ENCODE data around the gene PER2.

The PER2 gene

GRCh38 chr2:238228700-238229099 lies 59.7 kb downstream of the PER2 start:
- intact Hi-C loops (cut with DNase I; ENCODE audit: low total_unique reads) = no loop called here
- no peaks in the 10 kb centered on the region for H3K27me3 ChIP-seq
- no peak for TF ChIP-seq CTCF (IDR thresholded peaks at IDR 0.05)
- no peak overlapping the region for H3K4me3 ChIP-seq
- H3K27ac ChIP-seq = no peak overlapping the region
- DNase-seq = no peak
- peaks cover 0 to 26% (median 10%) of the 10 kb centered on the region in 4 donors for H3K4me1 ChIP-seq
- H3K36me3 ChIP-seq = no peaks in the 10 kb centered on the region
- H3K9me3 ChIP-seq = no peaks in the 10 kb centered on the region

GRCh38 chr2:238227587-238228032 lies 60.8 kb downstream of the PER2 start:
- H3K4me1 ChIP-seq = peaks cover 0 to 26% (median 10%) of the 10 kb centered on the region in 4 donors
- H3K27me3 ChIP-seq = no peaks in the 10 kb centered on the region
- H3K9me3 ChIP-seq = no peaks in the 10 kb centered on the region
- TF ChIP-seq CTCF (IDR thresholded peaks at IDR 0.05) = no peak
- no peak for DNase-seq
- no peak overlapping the region for H3K4me3 ChIP-seq
- intact Hi-C loops (cut with DNase I; ENCODE audit: low total_unique reads) = no loop called here
- H3K27ac ChIP-seq = no peak overlapping the region
- no peaks in the 10 kb centered on the region for H3K36me3 ChIP-seq

GRCh38 chr2:238226698-238227586 lies 61.5 kb downstream of the PER2 start:
- H3K9me3 ChIP-seq = no peaks in the 10 kb centered on the region
- no peak for DNase-seq
- H3K27ac ChIP-seq = no peak overlapping the region
- TF ChIP-seq CTCF (IDR thresholded peaks at IDR 0.05) = no peak
- H3K4me1 ChIP-seq = peaks cover 0 to 24% (median 8%) of the 10 kb centered on the region in 4 donors
- H3K4me3 ChIP-seq = no peak overlapping the region
- no peaks in the 10 kb centered on the region for H3K27me3 ChIP-seq
- intact Hi-C loops (cut with DNase I; ENCODE audit: low total_unique reads) = no loop called here
- no peaks in the 10 kb centered on the region for H3K36me3 ChIP-seq

DNA sequence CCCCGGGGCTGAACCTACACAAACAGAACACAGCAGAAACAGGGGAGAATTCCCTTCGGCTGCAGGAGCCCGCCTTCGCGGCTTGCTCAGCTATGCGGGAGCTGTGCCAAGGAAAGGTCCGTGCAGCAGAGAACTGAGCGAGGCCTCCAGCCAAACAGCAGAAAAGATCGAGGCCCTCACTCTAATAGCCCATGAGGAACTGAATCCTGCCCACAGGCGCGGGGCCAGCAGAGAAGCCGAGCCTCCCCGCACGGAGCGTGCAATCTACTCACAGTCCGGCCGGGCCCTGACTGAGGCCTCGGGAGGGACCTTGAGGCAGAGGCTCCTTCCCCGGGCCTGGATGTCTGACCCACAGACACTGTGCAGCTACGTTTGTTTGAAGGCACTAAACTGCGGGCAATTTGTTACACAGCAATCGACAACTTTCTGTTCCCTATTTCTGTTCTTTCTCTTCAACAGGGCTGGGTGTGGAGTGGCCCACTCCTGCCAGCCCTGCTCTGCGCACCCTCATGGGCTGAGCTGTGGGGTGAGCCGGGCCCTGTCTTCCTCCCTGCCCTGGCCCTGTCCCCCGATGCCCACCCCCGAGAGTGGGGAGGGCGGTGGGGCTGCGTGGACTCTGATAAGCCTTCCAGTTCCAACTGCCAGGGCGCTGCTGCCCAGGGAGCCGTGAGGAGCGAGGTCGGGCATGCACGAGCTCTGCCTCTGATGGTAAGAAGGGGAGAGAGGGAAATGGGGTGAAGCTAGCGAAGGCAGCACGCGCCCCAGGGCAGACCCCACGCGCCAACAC lies 62.3 kb downstream of the PER2 start:
- no peak overlapping the region for H3K27ac ChIP-seq
- no peaks in the 10 kb centered on the region for H3K36me3 ChIP-seq

GRCh38 chr2:238225121-238225520 lies 63.3 kb downstream of the PER2 start:
- no peak for DNase-seq
- intact Hi-C loops (cut with DNase I; ENCODE audit: low total_unique reads) = no loop called here
- no peak overlapping the region for H3K27ac ChIP-seq
- no peaks in the 10 kb centered on the region for H3K36me3 ChIP-seq
- peaks cover 0 to 7% (median 5%) of the 10 kb centered on the region in 4 donors for H3K4me1 ChIP-seq
- TF ChIP-seq CTCF (IDR thresholded peaks at IDR 0.05) = no peak
- no peaks in the 10 kb centered on the region for H3K9me3 ChIP-seq
- H3K4me3 ChIP-seq = no peak overlapping the region
- H3K27me3 ChIP-seq = no peaks in the 10 kb centered on the region

More for the DNA sequence above, 62.3 kb downstream of the PER2 start:
- no peak for TF ChIP-seq CTCF (IDR thresholded peaks at IDR 0.05)
- H3K4me3 ChIP-seq = no peak overlapping the region
- DNase-seq = no peak
- peaks cover 0 to 17% (median 5%) of the 10 kb centered on the region in 4 donors for H3K4me1 ChIP-seq
- no peaks in the 10 kb centered on the region for H3K9me3 ChIP-seq
- no peaks in the 10 kb centered on the region for H3K27me3 ChIP-seq
- intact Hi-C loops (cut with DNase I; ENCODE audit: low total_unique reads) = no loop called here
